AG04449 (cell line): ENCODE data around the gene PPEF2.
"Not testable (repeated sequence)": the region's sequence is repeated elsewhere in the genome, so short reads cannot be mapped to it uniquely, and the experiment has no call there.

Experiments
- CTCF ChIA-PET: fragments of 350-600 bp; formaldehyde crosslinking; extraction: SDS; loops from one replicate; lab custom pipeline; 2021; ENCODE audit warnings: antibody characterized with exemption; lab: Yijun Ruan, JAX
- POLR2A ChIA-PET: fragments of 400-600, 350-600 bp; formaldehyde crosslinking; extraction: SDS; loops from one replicate; lab custom pipeline; 2020; ENCODE audit warnings: antibody characterized with exemption, inconsistent platforms; lab: Yijun Ruan, JAX
- DNase-seq: peaks from one replicate; pipeline ENCODE4 v3.0.0-alpha.2; 2010; ENCODE audit warnings: low read depth, low spot score
- H3K4me3 ChIP-seq: 2 replicates; pipeline ENCODE4 v1.5.1; 2011; ENCODE audit warnings: low read depth, mild to moderate bottlenecking, control low read depth, low read length
- CTCF ChIP-seq: IDR thresholded peaks from one replicate; pipeline ENCODE4 v1.5.1; 2011; ENCODE audit warnings: mild to moderate bottlenecking, moderate library complexity, low read length, control low read depth, inconsistent platforms; ENCODE audit not compliant: insufficient read depth; ENCODE audit errors: missing control alignments

PPEF2 gene

GRCh38 chr4:75860606-75861005, 41.6 kb downstream of the PPEF2 start:
- ChIA-PET POLR2A (no interaction called here), CTCF (interaction anchor here (1.4 kb wide), 2 partner anchors 10 to 13 kb away, joined by 3 to 5 read pairs; no protein-coding TSS in a partner anchor)
- H3K4me3 ChIP-seq: no peak overlapping the region
- TF ChIP-seq CTCF: no peak
- no peak for DNase-seq

DNA sequence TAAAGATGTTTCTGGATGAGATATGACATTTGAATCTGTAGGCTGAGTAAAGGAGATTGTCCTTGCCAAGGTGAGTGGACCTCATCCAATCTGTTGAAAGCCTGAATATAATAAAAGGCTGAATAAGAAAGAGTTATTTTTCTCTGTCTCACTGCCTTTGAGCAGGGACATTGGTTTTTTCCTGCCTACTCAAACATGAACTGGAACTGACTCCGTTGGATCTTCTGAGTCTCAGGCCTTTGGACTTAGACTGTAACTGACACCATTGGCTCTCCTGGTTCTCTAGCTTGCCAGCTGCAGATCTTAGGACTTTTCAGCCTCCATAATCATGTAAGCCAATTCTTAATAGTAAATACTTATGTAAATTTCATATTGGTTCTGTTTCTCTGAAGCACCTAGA, 43.5 kb downstream of the PPEF2 start:
- H3K4me3 ChIP-seq: no peak overlapping the region
- ChIA-PET CTCF (interaction anchor here (1.5 kb wide), 1 partner anchor 11 kb away, joined by 5 read pairs; no protein-coding TSS in a partner anchor), POLR2A (no interaction called here)
- no peak for TF ChIP-seq CTCF
- DNase-seq: no peak

DNA sequence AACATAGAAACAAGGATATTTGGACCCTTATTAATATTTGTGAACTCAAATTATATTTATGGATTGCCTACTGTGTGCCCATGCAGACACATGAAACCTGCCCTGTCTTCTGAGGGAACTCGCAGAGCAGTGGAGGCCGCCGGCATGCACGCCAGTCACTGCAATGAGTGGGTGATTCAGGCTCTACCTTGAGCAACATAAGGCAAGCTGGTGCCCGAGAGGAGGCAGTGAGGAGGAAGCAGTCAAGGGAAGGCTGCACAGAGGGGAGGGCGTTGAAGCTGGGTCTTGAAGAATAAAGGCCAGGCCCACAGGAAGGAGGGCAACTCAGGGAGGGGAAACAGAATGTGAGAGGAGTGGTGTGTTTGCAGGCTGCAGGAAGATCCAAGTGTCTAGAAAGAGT, 52.8 kb downstream of the PPEF2 start:
- no peak for TF ChIP-seq CTCF
- POLR2A ChIA-PET: no interaction called here
- no peak overlapping the region for H3K4me3 ChIP-seq
- CTCF ChIA-PET: interaction anchor here (0.6 to 1.5 kb wide), 3 partner anchors 46 to 974 kb away, joined by 3 to 4 read pairs (median 3); no protein-coding TSS in a partner anchor
- no peak for DNase-seq

GRCh38 chr4:75848891-75849290, 53.4 kb downstream of the PPEF2 start:
- TF ChIP-seq CTCF: no peak
- H3K4me3 ChIP-seq: no peak overlapping the region
- ChIA-PET CTCF (interaction anchor here (0.6 to 2.0 kb wide), 11 partner anchors 8 to 974 kb away, joined by 3 to 15 read pairs (median 5); partner anchors contain the start of gene USO1), POLR2A (no interaction called here)
- no peak for DNase-seq

DNA sequence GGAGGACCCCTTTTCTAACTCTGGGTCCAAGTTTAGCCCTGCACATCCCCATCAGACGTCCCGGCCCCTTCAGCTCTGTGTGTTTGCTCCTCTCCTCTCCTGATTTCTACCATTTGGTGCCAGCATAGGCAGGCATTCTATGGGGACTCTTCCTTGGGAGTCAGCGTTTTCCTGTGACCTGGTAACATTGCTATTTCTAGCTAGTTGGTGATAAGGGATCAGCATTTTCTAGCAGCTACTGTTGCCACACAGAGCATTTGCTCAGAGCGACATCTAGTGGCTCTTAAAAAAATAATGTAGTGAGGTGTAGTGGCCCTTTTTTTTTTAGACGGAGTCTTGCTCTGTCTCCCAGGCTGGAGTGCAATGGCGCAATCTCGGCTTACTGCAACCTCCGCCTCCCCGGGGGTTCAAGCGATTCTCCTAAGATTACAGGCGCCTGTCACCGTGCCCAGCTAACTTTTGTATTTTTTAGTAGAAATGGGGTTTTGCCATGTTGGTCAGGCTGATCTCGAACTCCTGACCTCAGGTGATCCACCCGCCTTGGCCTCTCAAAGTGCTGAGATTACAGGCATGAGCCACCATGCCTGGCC, 54.0 kb downstream of the PPEF2 start:
- POLR2A ChIA-PET, H3K4me3 ChIP-seq: not testable (repeated sequence)
- peak; percentile 82 for DNase-seq
- peak; percentile 55 for TF ChIP-seq CTCF
- CTCF ChIA-PET: interaction anchor here (0.6 to 2.3 kb wide), 45 partner anchors 8 to 416 kb away, joined by 3 to 15 read pairs (median 4); partner anchors contain the start of gene USO1

- POLR2A ChIA-PET: no interaction called here
- no peak overlapping the region for H3K4me3 ChIP-seq
- CTCF ChIA-PET: interaction anchor here (0.6 to 1.4 kb wide), 4 partner anchors 9 to 122 kb away, joined by 3 to 5 read pairs (median 3); partner anchors contain the start of gene USO1
- no peak for TF ChIP-seq CTCF
- DNase-seq: no peak
These were observed 56.3 kb downstream of the PPEF2 start for GRCh38 chr4:75845992-75846391.
